ENCODE results near the gene PTPDC1. TPM values are rescaled to one million over a fixed set of nuclear protein-coding genes. Genes with fewer than 3 reads are reported as not detected.

Gene PTPDC1
- total RNA-seq, 4 donors from 2014 or later = 7.6 to 19.9 (median 12.0) TPM

DNA sequence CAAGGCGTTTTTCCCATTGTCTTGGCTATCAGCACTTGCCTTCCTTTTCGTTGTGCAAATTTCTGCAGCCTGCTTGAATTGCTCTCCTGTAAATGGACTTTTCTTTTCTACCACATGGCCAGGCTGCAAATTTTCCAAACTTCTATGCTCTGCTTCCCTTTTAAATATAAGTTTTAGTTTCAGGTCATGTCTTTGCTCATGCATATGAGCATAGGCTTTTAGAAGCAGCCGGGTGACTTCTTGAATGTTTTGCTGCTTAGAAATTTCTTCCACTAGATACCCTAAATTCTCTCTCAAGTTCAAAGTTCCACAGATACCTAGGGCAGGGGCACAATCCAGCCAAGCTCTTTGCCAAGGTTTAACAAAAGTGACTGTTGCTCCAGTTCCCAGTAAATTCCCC is 22.4 kb upstream of the PTPDC1 start:
- TF ChIP-seq, protein P1, sequence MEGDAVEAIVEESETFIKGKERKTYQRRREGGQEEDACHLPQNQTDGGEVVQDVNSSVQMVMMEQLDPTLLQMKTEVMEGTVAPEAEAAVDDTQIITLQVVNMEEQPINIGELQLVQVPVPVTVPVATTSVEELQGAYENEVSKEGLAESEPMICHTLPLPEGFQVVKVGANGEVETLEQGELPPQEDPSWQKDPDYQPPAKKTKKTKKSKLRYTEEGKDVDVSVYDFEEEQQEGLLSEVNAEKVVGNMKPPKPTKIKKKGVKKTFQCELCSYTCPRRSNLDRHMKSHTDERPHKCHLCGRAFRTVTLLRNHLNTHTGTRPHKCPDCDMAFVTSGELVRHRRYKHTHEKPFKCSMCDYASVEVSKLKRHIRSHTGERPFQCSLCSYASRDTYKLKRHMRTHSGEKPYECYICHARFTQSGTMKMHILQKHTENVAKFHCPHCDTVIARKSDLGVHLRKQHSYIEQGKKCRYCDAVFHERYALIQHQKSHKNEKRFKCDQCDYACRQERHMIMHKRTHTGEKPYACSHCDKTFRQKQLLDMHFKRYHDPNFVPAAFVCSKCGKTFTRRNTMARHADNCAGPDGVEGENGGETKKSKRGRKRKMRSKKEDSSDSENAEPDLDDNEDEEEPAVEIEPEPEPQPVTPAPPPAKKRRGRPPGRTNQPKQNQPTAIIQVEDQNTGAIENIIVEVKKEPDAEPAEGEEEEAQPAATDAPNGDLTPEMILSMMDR (IDR thresholded peaks at IDR 0.05) = no peak
- no peak for DNase-seq (ENCODE audit: low spot score)
- no peak for ATAC-seq (ENCODE audit: low FRiP score)

DNA sequence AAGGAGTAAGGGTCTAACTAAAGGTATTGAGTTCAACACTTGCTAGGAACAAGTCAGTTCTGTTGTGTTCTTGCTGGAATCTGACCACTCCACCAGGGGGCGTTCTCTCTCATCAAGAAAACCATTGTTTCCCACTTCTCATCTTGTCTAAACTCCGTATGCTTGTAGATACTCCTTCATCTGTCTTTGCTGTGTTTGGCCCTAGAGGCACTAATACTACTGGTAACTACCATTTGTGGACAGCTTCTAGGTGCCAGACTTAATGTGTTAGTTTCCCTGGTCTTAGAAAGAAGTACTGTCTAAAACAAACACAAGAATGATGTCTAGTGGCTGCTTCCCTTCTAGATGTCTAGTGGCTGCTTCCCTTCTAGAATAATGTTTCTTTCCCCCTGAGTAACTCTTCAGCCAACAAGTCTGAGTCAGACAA is 18.7 kb upstream of the PTPDC1 start:
- TF ChIP-seq, protein P1 (IDR thresholded peaks at IDR 0.05) = peak in 1 of 3 donors; percentile 71
- ATAC-seq (ENCODE audit: low FRiP score) (peak; percentile 69), DNase-seq (ENCODE audit: low spot score) (peak; percentile 73)

DNA sequence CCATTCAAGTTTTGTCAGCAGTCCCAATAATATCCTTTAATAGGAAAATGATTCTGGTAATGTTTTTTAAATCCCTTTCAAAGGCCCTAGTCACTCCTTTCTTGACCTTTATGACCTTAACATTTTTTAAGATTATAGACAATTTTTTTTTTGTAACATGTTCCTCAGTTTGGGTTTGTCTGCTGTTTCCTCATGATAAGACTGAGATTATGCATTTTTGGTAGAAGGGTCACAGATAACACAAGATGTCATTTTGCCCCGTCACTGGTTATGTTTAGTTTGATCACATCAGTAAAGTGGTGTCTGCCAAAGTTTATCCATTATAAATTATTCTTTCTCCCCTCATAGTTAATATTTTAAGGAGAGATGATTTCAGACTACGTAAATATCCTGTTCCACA is 16.0 kb upstream of the PTPDC1 start:
- TF ChIP-seq, protein P1 (IDR thresholded peaks at IDR 0.05) = no peak
- DNase-seq (ENCODE audit: low spot score) (no peak), ATAC-seq (ENCODE audit: low FRiP score) (no peak)

DNA sequence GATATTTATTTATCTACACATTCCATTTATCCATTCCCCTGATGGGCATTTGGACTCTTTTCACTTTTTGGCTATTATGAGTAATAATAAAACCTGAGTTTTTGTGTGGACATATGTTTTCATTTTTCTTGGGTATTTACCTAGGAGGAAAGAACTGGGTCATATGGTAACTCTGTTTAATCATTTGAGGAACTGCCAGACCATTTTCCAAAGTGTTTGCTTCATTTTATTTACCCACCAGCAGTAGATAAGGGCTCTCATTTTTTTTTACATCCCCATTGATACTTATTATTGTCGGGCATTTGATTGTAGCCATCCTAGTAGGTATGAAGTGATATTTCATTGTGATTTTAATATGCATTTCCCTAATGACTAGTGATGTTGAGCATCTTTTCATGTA is 7.7 kb upstream of the PTPDC1 start:
- TF ChIP-seq, protein P1 (IDR thresholded peaks at IDR 0.05) = no peak
- DNase-seq (ENCODE audit: low spot score) (no peak), ATAC-seq (ENCODE audit: low FRiP score) (no peak)

DNA sequence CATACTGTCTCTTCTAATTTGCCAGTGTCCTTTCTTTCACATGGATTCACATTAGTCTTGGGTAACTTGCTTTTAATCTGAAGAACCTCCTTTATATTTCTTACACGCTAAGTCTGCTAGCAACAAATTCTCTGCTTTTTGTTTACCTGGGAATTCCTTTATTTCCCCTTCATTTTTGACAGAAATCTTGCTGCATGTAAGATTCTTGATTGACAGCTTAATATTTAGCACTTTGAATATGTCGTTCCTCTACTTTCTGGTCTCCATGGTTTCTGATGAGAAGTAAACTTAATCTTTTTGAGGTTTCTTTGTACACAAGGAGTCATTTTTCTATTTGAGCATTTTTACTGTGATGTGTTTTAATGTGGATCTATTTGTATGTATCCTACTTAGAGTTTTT is 6.2 kb upstream of the PTPDC1 start:
- no peak for DNase-seq (ENCODE audit: low spot score)
- ATAC-seq (ENCODE audit: low FRiP score) = no peak
- TF ChIP-seq, protein P1 (IDR thresholded peaks at IDR 0.05) = no peak

DNA sequence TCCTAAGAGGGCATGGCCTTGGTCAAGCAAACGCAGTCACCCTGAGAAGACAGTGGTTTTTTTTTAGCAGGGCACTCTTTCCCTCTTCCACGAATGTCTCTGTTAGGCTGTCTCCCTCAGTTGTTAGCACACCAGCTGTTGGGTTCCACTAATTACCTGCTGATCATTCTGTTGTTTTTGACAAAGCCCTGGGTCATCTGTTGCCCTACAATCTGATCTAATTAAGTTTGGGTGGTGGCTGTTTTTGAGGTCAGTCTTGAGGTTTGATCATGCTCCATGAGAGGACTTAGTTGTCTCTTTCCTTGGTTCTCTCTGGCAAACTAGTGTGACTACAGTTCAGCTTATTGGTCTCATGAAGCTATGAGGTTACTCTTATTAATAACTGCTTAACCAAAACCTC is 5.0 kb upstream of the PTPDC1 start:
- ATAC-seq (ENCODE audit: low FRiP score) = no peak
- TF ChIP-seq, protein P1 (IDR thresholded peaks at IDR 0.05) = no peak
- DNase-seq (ENCODE audit: low spot score) = no peak

DNA sequence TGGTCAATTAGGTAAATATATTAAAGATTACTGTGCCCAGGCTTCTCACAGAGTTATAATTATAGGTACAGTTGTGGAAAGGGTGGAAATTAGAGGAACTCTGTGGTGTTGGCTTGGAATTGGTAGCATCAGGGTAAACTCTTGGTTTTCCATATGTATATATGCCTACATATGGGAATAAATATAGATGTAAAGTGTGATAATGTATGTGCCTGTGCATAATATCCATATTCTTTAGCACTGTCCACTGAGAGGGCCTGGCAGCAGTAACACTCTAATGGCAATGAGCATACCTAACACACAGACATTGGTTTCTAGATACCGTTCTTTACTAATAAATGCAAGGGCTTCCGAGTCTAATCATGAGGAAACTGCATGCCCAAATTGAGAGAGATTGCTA is 4.0 kb upstream of the PTPDC1 start:
- DNase-seq (ENCODE audit: low spot score) (no peak), ATAC-seq (ENCODE audit: low FRiP score) (no peak)
- TF ChIP-seq, protein P1 (IDR thresholded peaks at IDR 0.05) = no peak

Data from omental fat pad (tissue), 4 donors.